HG03439 (cell line): ENCODE measurements around the gene CD300A.

Experiments used
- ATAC-seq: cut with Tn5 transposase; IDR thresholded peaks from one replicate; pipeline ENCODE4 v1.9.1; 2021; ENCODE audit warnings: mild to moderate bottlenecking, moderate library complexity; ENCODE audit not compliant: unreplicated experiment

CD300A gene

GRCh38 chr17:74466111-74466827 lies at the start of gene CD300A:
Gene CD300A (plus strand): TSS chr17:74466634. CDS start chr17:74466704, 70 bp downstream.
- ATAC-seq: no peak

- ATAC-seq: peak; percentile 49
Measured at GRCh38 chr17:74417178-74418045, 49.0 kb upstream of the CD300A start.

GRCh38 chr17:74419928-74420411 lies 46.5 kb upstream of the CD300A start:
- no peak for ATAC-seq

- no peak for ATAC-seq
Measured at GRCh38 chr17:74424117-74424516, 42.3 kb upstream of the CD300A start.

- ATAC-seq: no peak
Measured at GRCh38 chr17:74424657-74425056, 41.8 kb upstream of the CD300A start.

- no peak for ATAC-seq
Measured at GRCh38 chr17:74426551-74427047, 39.8 kb upstream of the CD300A start.

- ATAC-seq: no peak
Measured at GRCh38 chr17:74427048-74427762, 39.2 kb upstream of the CD300A start.

- ATAC-seq: no peak
Measured at GRCh38 chr17:74427763-74428153, 38.7 kb upstream of the CD300A start.

GRCh38 chr17:74429604-74430384 lies 36.6 kb upstream of the CD300A start:
- no peak for ATAC-seq

GRCh38 chr17:74430385-74430705 lies 36.1 kb upstream of the CD300A start:
- no peak for ATAC-seq

- no peak for ATAC-seq
Measured at GRCh38 chr17:74430706-74431567, 35.5 kb upstream of the CD300A start.

GRCh38 chr17:74431568-74432423 lies 34.6 kb upstream of the CD300A start, which contains the start of gene GPRC5C:
Gene GPRC5C (plus strand): TSS chr17:74432088. CDS start chr17:74439777, 7,689 bp downstream.
- no peak for ATAC-seq

- ATAC-seq: no peak
Measured at GRCh38 chr17:74432424-74432690, 34.1 kb upstream of the CD300A start.

GRCh38 chr17:74432766-74433391 lies 33.6 kb upstream of the CD300A start:
- no peak for ATAC-seq

GRCh38 chr17:74433421-74434121 lies 32.9 kb upstream of the CD300A start:
- no peak for ATAC-seq

GRCh38 chr17:74435775-74436359 lies 30.6 kb upstream of the CD300A start:
- no peak for ATAC-seq

GRCh38 chr17:74437702-74438101 lies 28.7 kb upstream of the CD300A start:
- ATAC-seq: no peak
